ENCODE data around the gene SLC19A3. TPM values are rescaled to one million over a fixed set of nuclear protein-coding genes. Genes with fewer than 3 reads are reported as not detected.
"Not testable (repeated sequence)": the region's sequence is repeated elsewhere in the genome, so short reads cannot be mapped to it uniquely, and the experiment has no call there.

Gene SLC19A3
- total RNA-seq, 2 donors from 2014 or later, result 6.4 to 19.6 TPM

- no peaks in the 10 kb centered on the region for H3K4me1 ChIP-seq
- no peaks in the 10 kb centered on the region for H3K27me3 ChIP-seq
- no peak for DNase-seq
- TF ChIP-seq CTCF (IDR thresholded peaks at IDR 0.05), result no peak
- no peaks in the 10 kb centered on the region for H3K36me3 ChIP-seq
- H3K27ac ChIP-seq, result no peak overlapping the region
- no peak overlapping the region for H3K9ac ChIP-seq (ENCODE audit: low read depth in 2 of 2, low read length in 2 of 2)
- H3K4me3 ChIP-seq, result no peak overlapping the region
- intact Hi-C loops (cut with DNase I), result loop anchor here (10.0 kb wide), 1 partner anchor 285 kb away; the partner anchor contains the start of gene AGFG1
- no peaks in the 10 kb centered on the region for H3K9me3 ChIP-seq
Measured at GRCh38 chr2:227759411-227760118, 41.7 kb upstream of the SLC19A3 start.

- H3K27me3 ChIP-seq; H3K4me1 ChIP-seq; H3K36me3 ChIP-seq; H3K9me3 ChIP-seq; H3K9ac ChIP-seq (ENCODE audit: low read depth in 2 of 2, low read length in 2 of 2); H3K27ac ChIP-seq; H3K4me3 ChIP-seq; DNase-seq; intact Hi-C loops (cut with DNase I): not testable (repeated sequence)
Measured at GRCh38 chr2:227756261-227756660, 38.4 kb upstream of the SLC19A3 start.

GRCh38 chr2:227748079-227748478, 30.3 kb upstream of the SLC19A3 start:
- no peaks in the 10 kb centered on the region for H3K36me3 ChIP-seq
- H3K4me1 ChIP-seq, result no peaks in the 10 kb centered on the region
- no peaks in the 10 kb centered on the region for H3K9me3 ChIP-seq
- DNase-seq, result peak; percentile 41
- TF ChIP-seq CTCF (IDR thresholded peaks at IDR 0.05), result no peak
- no peaks in the 10 kb centered on the region for H3K27me3 ChIP-seq
- H3K9ac ChIP-seq (ENCODE audit: low read depth in 2 of 2, low read length in 2 of 2), result no peak overlapping the region
- H3K27ac ChIP-seq, result no peak overlapping the region
- H3K4me3 ChIP-seq, result no peak overlapping the region
- intact Hi-C loops (cut with DNase I), result no loop called here

- Histone ChIP-seq H3K9ac (ENCODE audit: low read depth in 2 of 2, low read length in 2 of 2) (no peak within 1 kb of the TSS), H3K4me1 (no peaks in the 10 kb centered on the region), H3K4me3 (no peak within 1 kb of the TSS), H3K27me3 (no peaks in the 10 kb centered on the region), H3K9me3 (no peaks in the 10 kb centered on the region), H3K27ac (no peak within 1 kb of the TSS), H3K36me3 (no peaks in the 10 kb centered on the region)
- DNase-seq, result no peak
- no peak for TF ChIP-seq CTCF (IDR thresholded peaks at IDR 0.05)
- intact Hi-C loops (cut with DNase I), result no loop called here
Measured at GRCh38 chr2:227745594-227745993, 27.8 kb upstream of the SLC19A3 start, which contains the start of gene SCYGR8. Gene SCYGR8 (plus strand): TSS chr2:227745894. CDS start chr2:227745894, 0 bp downstream.

GRCh38 chr2:227740705-227741104, 22.9 kb upstream of the SLC19A3 start:
- intact Hi-C loops (cut with DNase I); H3K27ac ChIP-seq; H3K27me3 ChIP-seq; H3K9ac ChIP-seq (ENCODE audit: low read depth in 2 of 2, low read length in 2 of 2); DNase-seq; H3K36me3 ChIP-seq; H3K4me1 ChIP-seq; H3K9me3 ChIP-seq; H3K4me3 ChIP-seq: not testable (repeated sequence)

GRCh38 chr2:227739351-227739750, 21.5 kb upstream of the SLC19A3 start:
- no peaks in the 10 kb centered on the region for H3K27me3 ChIP-seq
- no peaks in the 10 kb centered on the region for H3K4me1 ChIP-seq
- H3K27ac ChIP-seq, result no peak overlapping the region
- H3K36me3 ChIP-seq, result no peaks in the 10 kb centered on the region
- intact Hi-C loops (cut with DNase I), result no loop called here
- no peaks in the 10 kb centered on the region for H3K9me3 ChIP-seq
- no peak overlapping the region for H3K4me3 ChIP-seq
- TF ChIP-seq CTCF (IDR thresholded peaks at IDR 0.05), result no peak
- H3K9ac ChIP-seq (ENCODE audit: low read depth in 2 of 2, low read length in 2 of 2), result no peak overlapping the region
- no peak for DNase-seq
